G401 (cell line): ENCODE data around the gene PTPRR. TPM values are rescaled to one million over a fixed set of nuclear protein-coding genes. Genes with fewer than 3 reads are reported as not detected.

Experiments
- DNase-seq: peaks from one replicate; pipeline ENCODE4 v3.0.0-alpha.2; 2015; ENCODE audit warnings: low spot score
- in situ Hi-C: cut with HindIII; loops from 2 replicates; pipeline ENCODE4 v1.10.0; 2016; ENCODE audit warnings: low sequenced_read_pairs, mixed read lengths
- total RNA-seq: library from RNA; depleted of rRNA; stranded (reverse); fragments of >200 nt; shearing (Covaris generic); gene quantifications from 2 replicates; pipeline ENCODE4 v1.2.3, GENCODE V29; 2014

The PTPRR gene
- total RNA-seq, 1 experiment from 2014 or later: not detected

GRCh38 chr12:70724444-70724843 lies 196.1 kb downstream of the PTPRR start:
- no peak for DNase-seq
- in situ Hi-C loops: no loop called here

- in situ Hi-C loops: no loop called here
Observed at GRCh38 chr12:70722584-70723343, 197.8 kb downstream of the PTPRR start.

GRCh38 chr12:70721656-70722357 lies 198.7 kb downstream of the PTPRR start:
- in situ Hi-C loops: no loop called here
- DNase-seq: peak; percentile 60

More at GRCh38 chr12:70722584-70723343, 197.8 kb downstream of the PTPRR start:
- no peak for DNase-seq

GRCh38 chr12:70721216-70721615 lies 199.3 kb downstream of the PTPRR start:
- in situ Hi-C loops: no loop called here
- peak; percentile 64 for DNase-seq

- in situ Hi-C loops: no loop called here
- peak; percentile 48 for DNase-seq
Observed at GRCh38 chr12:70719672-70720420, 200.7 kb downstream of the PTPRR start.

GRCh38 chr12:70719071-70719470 lies 201.5 kb downstream of the PTPRR start:
- DNase-seq: no peak
- in situ Hi-C loops: no loop called here

- DNase-seq: no peak
- in situ Hi-C loops: no loop called here
Observed at GRCh38 chr12:70711831-70712230, 208.7 kb downstream of the PTPRR start.

- no peak for DNase-seq
- in situ Hi-C loops: no loop called here
Observed at GRCh38 chr12:70709022-70709421, 211.5 kb downstream of the PTPRR start.

GRCh38 chr12:70706611-70707010 lies 213.9 kb downstream of the PTPRR start:
- in situ Hi-C loops: no loop called here

GRCh38 chr12:70698345-70698744 lies 222.2 kb downstream of the PTPRR start:
- DNase-seq: no peak
- in situ Hi-C loops: no loop called here

More at GRCh38 chr12:70706611-70707010, 213.9 kb downstream of the PTPRR start:
- no peak for DNase-seq

GRCh38 chr12:70695361-70696023 lies 225.0 kb downstream of the PTPRR start:
- no peak for DNase-seq
- in situ Hi-C loops: no loop called here

GRCh38 chr12:70692681-70693288 lies 227.8 kb downstream of the PTPRR start:
- no peak for DNase-seq
- in situ Hi-C loops: no loop called here

- peak; percentile 35 for DNase-seq
- in situ Hi-C loops: no loop called here
Observed at GRCh38 chr12:70691018-70691672, 229.4 kb downstream of the PTPRR start.

- in situ Hi-C loops: no loop called here
- no peak for DNase-seq
Observed at GRCh38 chr12:70686907-70687306, 233.6 kb downstream of the PTPRR start.

GRCh38 chr12:70686299-70686698 lies 234.2 kb downstream of the PTPRR start:
- no peak for DNase-seq
- in situ Hi-C loops: no loop called here

GRCh38 chr12:70683976-70684375 lies 236.6 kb downstream of the PTPRR start:
- DNase-seq: no peak
- in situ Hi-C loops: no loop called here

GRCh38 chr12:70671698-70672097 lies 248.8 kb downstream of the PTPRR start:
- no peak for DNase-seq
- in situ Hi-C loops: no loop called here

GRCh38 chr12:70670948-70671347 lies 249.6 kb downstream of the PTPRR start:
- DNase-seq: no peak
- in situ Hi-C loops: no loop called here

- in situ Hi-C loops: no loop called here
- DNase-seq: no peak
Observed at GRCh38 chr12:70667253-70667652, 253.3 kb downstream of the PTPRR start.
